HFF-Myc (cell line): ENCODE data around the gene RAB3B.

ENCODE experiments used
- DNase-seq: peaks from one replicate; pipeline ENCODE4 v3.0.0-alpha.2; 2011; ENCODE audit warnings: low read depth; ENCODE audit errors: extremely low read depth
- H3K4me3 ChIP-seq: replicated peaks from 2 replicates; pipeline ENCODE4 v1.5.1; 2011; ENCODE audit warnings: low read depth, mild to moderate bottlenecking, control low read depth, low read length
- CTCF ChIP-seq: IDR thresholded peaks from 2 replicates; pipeline ENCODE4 v1.5.1; 2012; ENCODE audit warnings: mild to moderate bottlenecking, low read depth, low read length, control low read depth; ENCODE audit errors: missing control alignments

The RAB3B gene

GRCh38 chr1:51961954-51962353 lies 28.5 kb downstream of the RAB3B start:
- H3K4me3 ChIP-seq = no peak overlapping the region
- no peak for TF ChIP-seq CTCF

GRCh38 chr1:51961231-51961630 lies 29.3 kb downstream of the RAB3B start:
- TF ChIP-seq CTCF = no peak
- H3K4me3 ChIP-seq = no peak overlapping the region
- DNase-seq = no peak

More at GRCh38 chr1:51961954-51962353, 28.5 kb downstream of the RAB3B start:
- DNase-seq = no peak

GRCh38 chr1:51960262-51960661 lies 30.2 kb downstream of the RAB3B start:
- H3K4me3 ChIP-seq = no peak overlapping the region
- DNase-seq = no peak
- TF ChIP-seq CTCF = no peak

GRCh38 chr1:51958824-51959223 lies 31.7 kb downstream of the RAB3B start:
- TF ChIP-seq CTCF = no peak
- H3K4me3 ChIP-seq = no peak overlapping the region
- DNase-seq = no peak

GRCh38 chr1:51957618-51958017 lies 32.9 kb downstream of the RAB3B start:
- no peak overlapping the region for H3K4me3 ChIP-seq
- no peak for DNase-seq
- no peak for TF ChIP-seq CTCF

GRCh38 chr1:51956528-51957509 lies 33.7 kb downstream of the RAB3B start:
- H3K4me3 ChIP-seq = no peak overlapping the region
- DNase-seq = no peak
- TF ChIP-seq CTCF = no peak
